Activated naive CD8-positive, alpha-beta T cell (primary cell): ENCODE measurements around the gene IGSF3.
"Not testable (repeated sequence)": the region's sequence is repeated elsewhere in the genome, so short reads cannot be mapped to it uniquely, and the experiment has no call there.

Source experiments
- H3K27ac Mint-ChIP-seq: one replicate; pipeline ENCODE4 v1.8.0; 2021; ENCODE audit warnings: mixed read lengths
- H3K27me3 Mint-ChIP-seq: one replicate; pipeline ENCODE4 v1.8.0; 2021; ENCODE audit warnings: mixed read lengths
- H3K36me3 Mint-ChIP-seq: one replicate; pipeline ENCODE4 v1.8.0; 2021; ENCODE audit warnings: mixed read lengths
- H3K4me1 Mint-ChIP-seq: one replicate; pipeline ENCODE4 v1.8.0; 2021; ENCODE audit warnings: low read depth, mixed read lengths
- H3K4me3 Mint-ChIP-seq: one replicate; pipeline ENCODE4 v1.8.0; 2021; ENCODE audit warnings: mild to moderate bottlenecking, mixed read lengths
- H3K9me3 Mint-ChIP-seq: one replicate; pipeline ENCODE4 v1.8.0; 2021; ENCODE audit warnings: low read depth, mixed read lengths

IGSF3 gene

DNA sequence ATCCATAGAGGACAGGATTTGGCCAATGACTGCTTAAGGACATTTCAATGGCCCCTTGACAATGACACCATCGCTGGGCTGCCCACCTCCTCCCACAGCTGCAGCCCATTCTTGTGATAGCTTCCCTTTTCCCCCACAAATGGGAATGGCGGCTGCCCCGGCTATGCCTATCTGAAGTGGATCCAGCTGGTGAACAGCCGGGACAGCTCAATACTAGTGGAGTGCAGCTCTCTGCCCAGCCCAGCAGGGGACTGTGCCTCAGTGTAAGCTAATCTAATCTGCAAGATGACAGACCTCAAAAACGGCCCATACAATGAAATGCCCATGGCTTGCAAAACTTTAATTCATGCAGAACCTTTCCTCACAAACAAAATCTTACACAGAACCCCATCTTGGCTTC, 49.7 kb downstream of the IGSF3 start:
- not testable (repeated sequence) for H3K4me3 Mint-ChIP-seq, H3K4me1 Mint-ChIP-seq, H3K36me3 Mint-ChIP-seq, H3K9me3 Mint-ChIP-seq, H3K27ac Mint-ChIP-seq, H3K27me3 Mint-ChIP-seq

GRCh38 chr1:116613825-116614224, 53.7 kb downstream of the IGSF3 start:
- H3K27me3 Mint-ChIP-seq, H3K27ac Mint-ChIP-seq, H3K9me3 Mint-ChIP-seq, H3K36me3 Mint-ChIP-seq, H3K4me3 Mint-ChIP-seq: not testable (repeated sequence)
- peaks cover 11% of the 10 kb centered on the region for H3K4me1 Mint-ChIP-seq

- Mint-ChIP-seq H3K27ac (peak overlapping the region; percentile 56), H3K4me1 (peaks cover 26% of the 10 kb centered on the region)
- not testable (repeated sequence) for H3K36me3 Mint-ChIP-seq, H3K9me3 Mint-ChIP-seq, H3K4me3 Mint-ChIP-seq, H3K27me3 Mint-ChIP-seq
Measured at GRCh38 chr1:116609801-116610371, 57.6 kb downstream of the IGSF3 start.

- H3K27ac Mint-ChIP-seq: peak overlapping the region; percentile 76
Measured at GRCh38 chr1:116608841-116609240, 58.7 kb downstream of the IGSF3 start.

GRCh38 chr1:116608151-116608550, 59.4 kb downstream of the IGSF3 start:
- Mint-ChIP-seq H3K4me1 (peaks cover 26% of the 10 kb centered on the region), H3K4me3 (peak overlapping the region; percentile 52), H3K27ac (peak overlapping the region; percentile 76)
- not testable (repeated sequence) for H3K27me3 Mint-ChIP-seq, H3K9me3 Mint-ChIP-seq, H3K36me3 Mint-ChIP-seq

More at GRCh38 chr1:116608841-116609240, 58.7 kb downstream of the IGSF3 start:
- Mint-ChIP-seq H3K4me1 (peaks cover 26% of the 10 kb centered on the region), H3K4me3 (peak overlapping the region; percentile 23)
- not testable (repeated sequence) for H3K9me3 Mint-ChIP-seq, H3K36me3 Mint-ChIP-seq, H3K27me3 Mint-ChIP-seq

DNA sequence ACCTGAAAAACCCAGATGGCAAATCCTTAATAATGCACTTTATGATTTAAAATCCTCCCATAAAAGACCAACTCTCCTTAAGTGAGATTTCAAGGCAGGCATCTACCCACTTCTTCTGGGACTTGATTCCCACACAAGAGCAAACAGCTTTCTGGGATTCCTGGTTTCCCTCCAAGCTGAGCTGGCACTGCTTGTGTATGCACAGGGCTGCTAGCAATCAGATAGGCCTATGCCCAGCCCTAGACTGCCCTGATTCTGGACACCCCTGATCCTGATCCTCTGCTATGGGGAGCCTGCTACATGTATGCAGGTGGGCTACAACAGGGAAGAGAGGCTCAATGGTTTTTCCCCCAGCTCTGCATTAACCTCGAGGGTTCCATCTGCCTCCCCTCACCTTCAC, 60.1 kb downstream of the IGSF3 start:
- H3K4me3 Mint-ChIP-seq: peak overlapping the region; percentile 58
- not testable (repeated sequence) for H3K27me3 Mint-ChIP-seq, H3K36me3 Mint-ChIP-seq, H3K9me3 Mint-ChIP-seq
- peaks cover 26% of the 10 kb centered on the region for H3K4me1 Mint-ChIP-seq
- H3K27ac Mint-ChIP-seq: peak overlapping the region; percentile 3

- not testable (repeated sequence) for H3K9me3 Mint-ChIP-seq, H3K36me3 Mint-ChIP-seq, H3K27ac Mint-ChIP-seq, H3K27me3 Mint-ChIP-seq
- Mint-ChIP-seq H3K4me3 (peak overlapping the region; percentile 4), H3K4me1 (peaks cover 26% of the 10 kb centered on the region)
Measured at GRCh38 chr1:116606067-116606466, 61.5 kb downstream of the IGSF3 start.

GRCh38 chr1:116605315-116605714, 62.2 kb downstream of the IGSF3 start:
- Mint-ChIP-seq H3K4me1 (peaks cover 23% of the 10 kb centered on the region), H3K27me3 (peaks cover 2% of the 10 kb centered on the region), H3K27ac (no peak overlapping the region), H3K9me3 (no peaks in the 10 kb centered on the region), H3K36me3 (no peaks in the 10 kb centered on the region), H3K4me3 (no peak overlapping the region)

DNA sequence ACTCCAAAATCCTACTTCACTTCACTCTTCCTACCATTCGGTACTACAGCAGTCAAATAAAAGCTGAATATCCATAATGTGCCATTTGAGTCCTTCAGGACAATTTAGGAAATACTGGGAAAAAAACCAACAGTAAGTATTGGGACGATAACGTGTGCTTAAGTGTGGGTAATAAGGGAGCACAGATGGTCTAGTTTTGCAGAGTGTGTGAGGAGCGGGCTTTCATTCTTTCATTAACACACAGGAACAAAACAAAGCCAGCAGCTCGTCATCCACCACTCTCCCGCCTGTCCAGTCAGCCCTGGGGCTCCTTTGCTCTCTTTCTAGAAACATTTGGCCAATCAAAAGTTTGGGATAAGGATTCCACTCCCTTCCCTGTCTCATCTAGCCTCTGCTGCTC, 63.1 kb downstream of the IGSF3 start:
- peaks cover 15% of the 10 kb centered on the region for H3K4me1 Mint-ChIP-seq
- H3K9me3 Mint-ChIP-seq, H3K27me3 Mint-ChIP-seq, H3K27ac Mint-ChIP-seq, H3K36me3 Mint-ChIP-seq, H3K4me3 Mint-ChIP-seq: not testable (repeated sequence)

DNA sequence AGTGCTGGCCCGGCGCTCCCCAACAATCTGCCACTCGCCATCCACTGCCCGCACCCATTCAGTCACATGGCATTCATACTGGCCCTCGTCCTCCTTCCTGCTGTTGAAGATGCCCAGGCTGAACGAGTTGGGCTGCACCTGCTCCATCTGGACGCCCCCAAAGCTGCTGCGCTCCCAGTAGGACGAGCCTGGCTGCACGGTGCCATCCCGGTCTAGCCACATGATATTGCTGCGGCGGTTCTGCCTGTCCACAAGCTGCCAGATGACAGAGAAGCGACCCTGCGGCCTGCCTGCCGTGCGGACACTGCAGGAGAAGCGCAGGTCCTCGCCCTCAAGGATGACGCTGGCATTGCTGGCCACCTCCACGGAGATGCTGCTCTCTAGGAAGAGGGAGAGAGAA, 63.9 kb downstream of the IGSF3 start:
- H3K27me3 Mint-ChIP-seq, H3K27ac Mint-ChIP-seq, H3K4me3 Mint-ChIP-seq, H3K9me3 Mint-ChIP-seq, H3K36me3 Mint-ChIP-seq: not testable (repeated sequence)
- H3K4me1 Mint-ChIP-seq: peaks cover 14% of the 10 kb centered on the region

DNA sequence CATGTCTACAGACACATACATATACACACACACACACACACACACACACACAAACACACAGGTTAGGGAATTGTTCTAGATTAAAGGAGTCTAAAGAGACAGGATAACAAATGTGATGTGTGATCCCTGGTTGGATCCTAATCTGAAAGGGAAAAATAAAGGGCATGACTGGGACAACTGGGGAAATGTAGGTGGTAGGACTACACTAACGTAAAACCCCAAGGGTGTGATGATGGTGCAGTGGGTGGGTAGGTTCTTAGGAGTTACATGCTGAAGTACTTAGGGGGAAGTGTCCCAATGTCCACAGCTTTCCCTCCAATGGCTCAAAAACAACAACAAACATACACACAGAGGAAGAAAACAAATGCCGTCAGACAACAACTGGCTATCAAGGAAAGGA, 68.2 kb downstream of the IGSF3 start:
- H3K36me3 Mint-ChIP-seq, H3K27me3 Mint-ChIP-seq, H3K9me3 Mint-ChIP-seq, H3K4me1 Mint-ChIP-seq, H3K27ac Mint-ChIP-seq, H3K4me3 Mint-ChIP-seq: not testable (repeated sequence)

DNA sequence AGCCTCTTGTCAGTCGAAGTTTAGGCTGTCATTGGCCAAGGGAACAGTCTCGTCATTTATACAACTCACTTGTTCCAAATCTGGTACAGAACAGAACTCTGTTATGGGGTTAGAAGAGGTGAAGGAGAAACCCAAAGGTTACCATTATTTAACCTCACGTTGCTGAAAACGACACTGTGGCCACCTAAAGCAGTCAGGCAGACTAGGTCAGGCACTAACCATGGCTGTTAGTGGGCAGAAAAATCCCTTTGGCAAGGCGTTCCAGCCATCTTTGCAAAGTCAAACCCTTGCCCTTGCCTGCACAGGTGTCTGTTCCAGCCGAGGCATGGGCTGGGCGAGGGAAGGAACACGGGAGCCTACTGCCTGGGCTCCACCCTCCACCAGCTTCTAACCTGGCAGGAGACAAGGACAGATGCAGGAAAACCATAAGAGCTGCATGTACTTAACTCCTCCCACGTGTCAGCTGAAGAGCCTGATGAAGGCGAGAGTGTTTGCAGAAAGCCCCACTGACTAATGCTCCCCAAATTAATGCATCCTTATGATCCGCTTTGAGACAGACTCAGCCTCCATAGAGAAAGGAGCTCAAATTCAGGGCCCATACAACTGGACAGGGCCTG, 69.0 kb downstream of the IGSF3 start:
- H3K4me3 Mint-ChIP-seq, H3K27me3 Mint-ChIP-seq, H3K4me1 Mint-ChIP-seq, H3K9me3 Mint-ChIP-seq, H3K36me3 Mint-ChIP-seq, H3K27ac Mint-ChIP-seq: not testable (repeated sequence)

GRCh38 chr1:116597388-116597787, 70.1 kb downstream of the IGSF3 start:
- not testable (repeated sequence) for H3K9me3 Mint-ChIP-seq, H3K36me3 Mint-ChIP-seq, H3K27ac Mint-ChIP-seq, H3K27me3 Mint-ChIP-seq, H3K4me1 Mint-ChIP-seq, H3K4me3 Mint-ChIP-seq

- not testable (repeated sequence) for H3K27ac Mint-ChIP-seq, H3K27me3 Mint-ChIP-seq, H3K4me3 Mint-ChIP-seq, H3K36me3 Mint-ChIP-seq, H3K4me1 Mint-ChIP-seq, H3K9me3 Mint-ChIP-seq
Measured at GRCh38 chr1:116596742-116597307, 70.7 kb downstream of the IGSF3 start.

DNA sequence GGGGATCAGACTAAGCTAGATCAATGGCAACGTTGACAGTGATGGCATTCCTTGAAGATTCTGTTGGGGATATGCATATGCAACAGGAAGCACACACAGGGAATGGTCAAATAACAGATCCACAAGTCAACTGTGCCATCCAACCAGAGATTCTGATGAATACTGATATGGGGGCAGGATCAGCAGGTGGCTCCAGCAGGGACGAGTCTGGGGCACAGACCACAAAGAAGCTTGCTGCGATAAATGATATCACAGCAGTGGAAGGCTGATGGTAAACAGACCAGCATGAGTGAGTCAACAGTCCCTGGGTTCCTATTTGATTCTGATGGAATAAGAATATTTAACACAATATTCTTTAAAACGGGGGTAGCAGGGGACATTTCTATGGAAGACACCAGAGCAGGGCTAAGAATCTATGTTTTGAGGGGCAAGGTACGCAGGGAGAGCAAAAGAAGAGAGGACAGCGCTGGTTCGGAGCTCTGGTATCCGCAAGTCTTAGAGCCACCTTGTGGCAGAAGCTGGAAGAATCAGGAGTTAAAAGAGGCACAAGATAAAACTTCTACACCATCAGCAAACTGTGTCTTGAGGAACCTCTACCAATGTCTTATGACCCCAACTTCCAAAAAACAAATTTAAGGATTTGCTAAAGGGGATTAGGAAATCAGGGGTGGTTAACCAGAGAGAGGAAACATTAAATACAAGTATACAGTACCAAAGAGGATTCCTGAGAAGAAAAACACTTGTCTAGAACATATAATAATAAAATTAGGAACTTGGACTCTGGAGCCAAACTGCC, 71.4 kb downstream of the IGSF3 start:
- H3K9me3 Mint-ChIP-seq, H3K4me1 Mint-ChIP-seq, H3K27ac Mint-ChIP-seq, H3K36me3 Mint-ChIP-seq, H3K27me3 Mint-ChIP-seq: not testable (repeated sequence)
- H3K4me3 Mint-ChIP-seq: peak overlapping the region; percentile 68
